EH (cell line): Measurements from ENCODE around the gene RIMBP3B.
"Not testable (repeated sequence)": the region's sequence is repeated elsewhere in the genome, so short reads cannot be mapped to it uniquely, and the experiment has no call there.

Experiments
- DNase-seq: peaks from one replicate; pipeline ENCODE4 v3.0.0-alpha.2; 2015; ENCODE audit warnings: low read depth

Gene RIMBP3B

DNA sequence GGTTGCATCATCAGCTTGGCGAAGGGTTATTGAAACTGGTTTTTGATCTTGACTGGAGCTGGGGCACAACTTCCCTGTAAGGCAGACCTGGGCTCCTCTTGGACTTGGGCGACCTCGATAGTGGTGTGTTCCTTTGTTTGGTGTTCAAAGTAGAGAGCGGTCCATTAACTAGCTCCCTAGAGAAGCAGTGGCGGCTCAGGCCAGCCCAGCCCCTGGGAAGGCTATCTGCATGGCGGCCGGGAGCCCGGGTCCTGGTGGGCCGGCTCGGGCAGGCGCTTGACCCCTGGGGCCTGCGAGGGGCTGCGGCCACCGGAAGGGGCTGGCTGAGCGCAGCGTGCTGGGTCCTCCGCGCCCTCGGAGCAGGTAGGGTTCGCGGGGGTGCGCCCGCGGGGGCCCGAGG lies 32.8 kb downstream of the RIMBP3B start:
- DNase-seq = not testable (repeated sequence)

DNA sequence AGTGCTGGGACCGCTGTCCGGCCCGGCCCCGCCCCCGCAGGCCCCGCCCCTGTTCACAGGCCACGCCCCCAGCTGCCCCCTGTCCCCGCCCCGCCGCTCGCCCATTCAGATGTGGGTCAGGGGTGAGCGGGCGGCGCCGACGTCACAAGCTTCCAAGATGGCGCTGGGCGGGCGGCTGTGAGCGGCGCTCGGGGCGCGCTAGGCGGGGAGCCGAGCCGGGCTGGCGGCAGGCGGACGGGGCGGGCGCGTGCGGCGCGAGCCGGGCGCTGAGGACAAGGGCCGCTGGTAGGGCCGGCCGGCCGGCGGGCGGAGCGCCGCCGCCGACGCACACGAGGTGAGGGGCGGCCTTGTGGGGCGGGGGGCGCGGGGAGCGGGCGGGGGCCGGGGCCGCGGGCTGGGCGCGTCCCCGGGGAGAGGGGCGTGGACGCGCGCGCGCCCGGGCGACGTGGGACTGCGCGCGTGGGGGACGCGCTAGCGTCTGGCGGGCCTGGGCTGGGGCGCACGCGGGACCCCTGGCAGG lies 33.7 kb downstream of the RIMBP3B start, which contains the start of gene HIC2:
TSS of gene HIC2 (plus strand) at position 145 of the 520 bp plus-strand sequence. CDS start 25,461 bp downstream, outside the sequence.
- DNase-seq = not testable (repeated sequence)

DNA sequence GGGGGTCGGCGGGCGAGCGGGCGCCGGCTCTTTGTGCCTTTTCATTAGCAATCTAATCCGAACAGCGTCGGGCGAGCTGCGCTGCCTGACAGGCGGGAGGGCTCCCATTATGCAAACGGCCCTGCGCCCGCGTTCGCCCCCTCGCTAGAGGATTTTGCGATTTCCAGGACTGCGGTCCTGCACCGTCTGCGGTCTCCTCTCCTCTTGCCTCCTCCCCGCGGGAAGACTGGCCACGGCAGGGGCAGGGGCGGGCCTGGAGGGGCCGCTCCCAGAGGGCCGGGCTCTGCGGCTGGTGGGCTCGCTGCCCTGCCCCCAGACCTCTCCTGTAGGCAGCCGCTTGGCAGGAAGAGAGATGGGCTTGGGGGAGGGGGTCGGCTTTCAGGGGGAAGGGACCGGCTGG lies 34.3 kb downstream of the RIMBP3B start:
- not testable (repeated sequence) for DNase-seq

- not testable (repeated sequence) for DNase-seq
Measured at GRCh38 chr22:21418974-21419638, 35.6 kb downstream of the RIMBP3B start.

DNA sequence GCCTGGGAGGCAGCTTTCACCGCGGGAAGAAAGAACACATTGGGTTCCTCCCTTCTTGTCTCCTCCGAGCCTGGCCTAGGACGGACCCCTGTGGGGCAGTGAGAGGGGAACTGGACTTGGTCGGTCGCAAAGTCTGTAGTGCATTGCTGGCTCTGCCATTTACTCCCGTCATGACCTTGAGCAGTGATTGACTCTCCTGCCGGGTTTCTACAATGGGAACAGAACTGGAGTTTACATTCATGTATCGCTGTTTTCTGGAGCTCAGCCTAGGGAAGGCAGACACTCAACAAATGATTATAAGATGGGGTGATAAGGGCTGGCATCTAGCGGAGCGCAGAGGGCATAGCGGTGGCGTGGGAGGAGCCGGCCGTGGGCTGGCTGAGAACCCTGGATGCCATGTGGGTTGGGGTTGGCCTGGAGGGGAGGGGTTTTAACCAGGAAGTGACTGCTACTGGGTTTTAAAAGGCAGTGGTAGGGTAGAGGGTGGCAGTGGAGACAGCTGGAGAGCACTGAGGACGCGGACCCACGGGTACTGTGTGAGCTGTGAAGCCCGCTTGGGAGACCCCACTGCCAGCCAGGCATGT lies 36.7 kb downstream of the RIMBP3B start:
- DNase-seq = not testable (repeated sequence)

DNA sequence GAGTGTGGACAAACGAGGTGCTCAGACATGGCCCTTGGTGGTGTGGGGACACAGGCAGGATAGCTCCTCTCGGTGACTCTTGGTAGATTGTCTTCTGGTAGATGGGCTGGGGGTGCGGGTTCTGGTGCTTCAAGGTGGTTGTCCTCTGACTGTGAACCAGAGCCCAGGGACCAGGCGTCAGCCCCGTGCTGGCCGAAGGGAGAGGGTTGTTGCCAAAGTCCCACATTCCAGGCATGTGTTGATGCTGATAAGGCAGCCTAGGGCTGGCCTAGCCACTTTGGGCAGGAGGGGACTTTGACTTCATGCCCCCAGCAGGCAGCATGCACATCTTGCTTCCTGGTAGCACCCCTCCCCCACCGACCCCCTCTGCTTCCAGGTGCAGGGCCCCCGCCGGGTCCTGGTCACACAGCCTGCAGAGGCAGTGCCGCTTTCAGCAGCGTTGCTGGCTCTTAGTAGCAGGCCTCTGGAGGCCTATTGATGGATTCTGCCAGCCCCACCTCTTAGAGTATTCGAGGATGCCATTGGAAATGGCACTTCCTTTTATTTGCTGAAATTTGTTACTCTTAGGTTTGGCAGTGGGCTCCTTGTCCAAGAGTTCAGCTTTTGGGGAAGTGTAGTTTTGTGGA lies 40.6 kb downstream of the RIMBP3B start:
- not testable (repeated sequence) for DNase-seq

GRCh38 chr22:21434378-21435233 lies 51.1 kb downstream of the RIMBP3B start:
- not testable (repeated sequence) for DNase-seq

GRCh38 chr22:21435998-21436810 lies 52.7 kb downstream of the RIMBP3B start:
- DNase-seq = not testable (repeated sequence)

- not testable (repeated sequence) for DNase-seq
Measured at GRCh38 chr22:21438013-21438412, 54.5 kb downstream of the RIMBP3B start.
